HEK293 (cell line): ENCODE data around the gene NDUFS7.

ENCODE experiments used
- MZF1 ChIP-seq: fragments of 450-650 bp; formaldehyde crosslinking; IDR thresholded peaks from 2 replicates; pipeline ENCODE4 v1.5.1; 2017; ENCODE audit warnings: missing biosample characterization, missing genetic modification characterization, borderline replicate concordance
- OVOL3 ChIP-seq: fragments of 450-650 bp; formaldehyde crosslinking; IDR thresholded peaks from 2 replicates; pipeline ENCODE4 v1.5.1; 2016; ENCODE audit warnings: missing biosample characterization, missing genetic modification characterization
- PRDM1 ChIP-seq: fragments of 450-650 bp; formaldehyde crosslinking; IDR thresholded peaks from 2 replicates; pipeline ENCODE4; 2016; ENCODE audit warnings: missing biosample characterization, missing genetic modification characterization
- SP3 ChIP-seq: fragments of 450-650 bp; formaldehyde crosslinking; IDR thresholded peaks from 2 replicates; pipeline ENCODE4 v1.5.1; 2016; ENCODE audit warnings: missing biosample characterization, missing genetic modification characterization
- ZEB2 ChIP-seq: fragments of 450-650 bp; formaldehyde crosslinking; IDR thresholded peaks from 2 replicates; pipeline ENCODE4 v1.5.1; 2016; ENCODE audit warnings: missing biosample characterization, missing genetic modification characterization
- ZNF138 ChIP-seq: fragments of 450-650 bp; formaldehyde crosslinking; IDR thresholded peaks from 2 replicates; pipeline ENCODE4 v1.5.1; 2016; ENCODE audit warnings: missing biosample characterization, missing genetic modification characterization, borderline replicate concordance
- ZNF146 ChIP-seq: fragments of 450-650 bp; formaldehyde crosslinking; IDR thresholded peaks from 2 replicates; pipeline ENCODE4 v1.5.1; 2016; ENCODE audit warnings: missing biosample characterization, missing genetic modification characterization
- ZNF169 ChIP-seq: fragments of 450-650 bp; formaldehyde crosslinking; IDR thresholded peaks from 2 replicates; pipeline ENCODE4 v1.5.1; 2016; ENCODE audit warnings: missing biosample characterization, missing genetic modification characterization
- ZNF354C ChIP-seq: fragments of 450-650 bp; formaldehyde crosslinking; IDR thresholded peaks from 2 replicates; pipeline ENCODE4 v1.5.1; 2016; ENCODE audit warnings: missing biosample characterization, missing genetic modification characterization, low read depth, borderline replicate concordance
- ZNF416 ChIP-seq: fragments of 450-650 bp; formaldehyde crosslinking; IDR thresholded peaks from 2 replicates; pipeline ENCODE4 v1.5.1; 2016; ENCODE audit warnings: missing biosample characterization, missing genetic modification characterization
- ZNF423 ChIP-seq: fragments of 450-650 bp; formaldehyde crosslinking; IDR thresholded peaks from 2 replicates; pipeline ENCODE4 v1.5.1; 2016; ENCODE audit warnings: missing biosample characterization, missing genetic modification characterization
- ZNF48 ChIP-seq: fragments of 450-650 bp; formaldehyde crosslinking; IDR thresholded peaks from 2 replicates; pipeline ENCODE4 v1.5.1; 2016; ENCODE audit warnings: missing biosample characterization, missing genetic modification characterization
- ZNF585B ChIP-seq: fragments of 450-650 bp; formaldehyde crosslinking; IDR thresholded peaks from 2 replicates; pipeline ENCODE4 v1.5.1; 2016; ENCODE audit warnings: missing biosample characterization, missing genetic modification characterization
- ZNF600 ChIP-seq: fragments of 450-650 bp; formaldehyde crosslinking; IDR thresholded peaks from 2 replicates; pipeline ENCODE4 v1.5.1; 2016; ENCODE audit warnings: missing biosample characterization, missing genetic modification characterization
- ZNF645 ChIP-seq: fragments of 450-650 bp; formaldehyde crosslinking; IDR thresholded peaks from 2 replicates; pipeline ENCODE4; 2016; ENCODE audit warnings: missing biosample characterization, missing genetic modification characterization
- ZNF707 ChIP-seq: fragments of 450-650 bp; formaldehyde crosslinking; IDR thresholded peaks from 2 replicates; pipeline ENCODE4 v1.5.1; 2016; ENCODE audit warnings: missing biosample characterization, missing genetic modification characterization
- ZNF830 ChIP-seq: fragments of 450-650 bp; IDR thresholded peaks from 2 replicates; pipeline ENCODE4 v1.5.0; 2018; ENCODE audit warnings: missing biosample characterization, missing genetic modification characterization, low read depth, mild to moderate bottlenecking, moderate library complexity
- ZSCAN23 ChIP-seq: fragments of 450-650 bp; formaldehyde crosslinking; IDR thresholded peaks from 2 replicates; pipeline ENCODE4 v1.5.1; 2016; ENCODE audit warnings: missing biosample characterization, missing genetic modification characterization
- TF ChIP-seq, protein P1 (sequence below): fragments of 450-650 bp; formaldehyde crosslinking; IDR thresholded peaks from 2 replicates; pipeline ENCODE4 v1.5.1; 2016; ENCODE audit warnings: missing biosample characterization, missing genetic modification characterization
- TF ChIP-seq, protein P2 (sequence below): fragments of 450-650 bp; formaldehyde crosslinking; IDR thresholded peaks from 2 replicates; pipeline ENCODE4 v1.5.1; 2016; ENCODE audit warnings: missing biosample characterization, missing genetic modification characterization, borderline replicate concordance
- TF ChIP-seq, protein P3 (sequence below): fragments of 450-650 bp; formaldehyde crosslinking; conservative IDR thresholded peaks from 2 replicates; pipeline ENCODE4 v1.5.1; 2016; ENCODE audit warnings: low read depth, missing biosample characterization, missing genetic modification characterization
- TF ChIP-seq, protein P4 (sequence below): fragments of 450-650 bp; formaldehyde crosslinking; IDR thresholded peaks from 2 replicates; pipeline ENCODE4 v1.5.1; 2017; ENCODE audit warnings: missing biosample characterization, missing genetic modification characterization

NDUFS7 gene

GRCh38 chr19:1383312-1384084 is at the start of gene NDUFS7 (continued):
- TF ChIP-seq, protein P1, sequence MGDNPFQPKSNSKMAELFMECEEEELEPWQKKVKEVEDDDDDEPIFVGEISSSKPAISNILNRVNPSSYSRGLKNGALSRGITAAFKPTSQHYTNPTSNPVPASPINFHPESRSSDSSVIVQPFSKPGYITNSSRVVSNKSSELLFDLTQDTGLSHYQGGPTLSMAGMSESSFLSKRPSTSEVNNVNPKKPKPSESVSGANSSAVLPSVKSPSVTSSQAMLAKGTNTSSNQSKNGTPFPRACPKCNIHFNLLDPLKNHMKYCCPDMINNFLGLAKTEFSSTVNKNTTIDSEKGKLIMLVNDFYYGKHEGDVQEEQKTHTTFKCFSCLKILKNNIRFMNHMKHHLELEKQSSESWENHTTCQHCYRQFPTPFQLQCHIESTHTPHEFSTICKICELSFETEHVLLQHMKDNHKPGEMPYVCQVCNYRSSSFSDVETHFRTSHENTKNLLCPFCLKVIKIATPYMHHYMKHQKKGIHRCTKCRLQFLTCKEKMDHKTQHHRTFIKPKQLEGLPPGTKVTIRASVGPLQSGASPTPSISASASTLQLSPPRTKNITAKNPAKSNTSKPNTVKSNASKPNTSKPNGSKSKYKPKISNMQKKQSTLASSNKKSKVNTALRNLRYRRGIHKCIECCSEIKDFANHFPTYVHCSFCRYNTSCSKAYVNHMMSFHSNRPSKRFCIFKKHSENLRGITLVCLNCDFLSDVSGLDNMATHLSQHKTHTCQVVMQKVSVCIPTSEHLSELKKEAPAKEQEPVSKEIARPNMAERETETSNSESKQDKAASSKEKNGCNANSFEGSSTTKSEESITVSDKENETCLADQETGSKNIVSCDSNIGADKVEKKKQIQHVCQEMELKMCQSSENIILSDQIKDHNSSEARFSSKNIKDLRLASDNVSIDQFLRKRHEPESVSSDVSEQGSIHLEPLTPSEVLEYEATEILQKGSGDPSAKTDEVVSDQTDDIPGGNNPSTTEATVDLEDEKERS (tag by site-specific recombination): peak; percentile 94
- TF ChIP-seq MZF1 (tag by site-specific recombination): peak; percentile 71; the same call in 1 of the 2 replicates
- no peak for TF ChIP-seq ZNF138 (tag by site-specific recombination)
- no peak; the same call in 1 of the 2 replicates for TF ChIP-seq ZNF830
- no peak for TF ChIP-seq ZNF416
- peak; percentile 99 for TF ChIP-seq ZSCAN23
- peak; percentile 42; the same call in 1 of the 2 replicates for TF ChIP-seq PRDM1 (tag by site-specific recombination)
- no peak; the same call in 1 of the 2 replicates for TF ChIP-seq ZNF423 (tag by site-specific recombination)
- peak; percentile 96 for TF ChIP-seq OVOL3
- TF ChIP-seq ZNF707 (tag by site-specific recombination): peak; percentile 56; the same call in 1 of the 2 replicates
- TF ChIP-seq ZNF354C: 0 out of 2 replicates have a peak, but pooled peaks have one; percentile 74
- TF ChIP-seq, protein P2, sequence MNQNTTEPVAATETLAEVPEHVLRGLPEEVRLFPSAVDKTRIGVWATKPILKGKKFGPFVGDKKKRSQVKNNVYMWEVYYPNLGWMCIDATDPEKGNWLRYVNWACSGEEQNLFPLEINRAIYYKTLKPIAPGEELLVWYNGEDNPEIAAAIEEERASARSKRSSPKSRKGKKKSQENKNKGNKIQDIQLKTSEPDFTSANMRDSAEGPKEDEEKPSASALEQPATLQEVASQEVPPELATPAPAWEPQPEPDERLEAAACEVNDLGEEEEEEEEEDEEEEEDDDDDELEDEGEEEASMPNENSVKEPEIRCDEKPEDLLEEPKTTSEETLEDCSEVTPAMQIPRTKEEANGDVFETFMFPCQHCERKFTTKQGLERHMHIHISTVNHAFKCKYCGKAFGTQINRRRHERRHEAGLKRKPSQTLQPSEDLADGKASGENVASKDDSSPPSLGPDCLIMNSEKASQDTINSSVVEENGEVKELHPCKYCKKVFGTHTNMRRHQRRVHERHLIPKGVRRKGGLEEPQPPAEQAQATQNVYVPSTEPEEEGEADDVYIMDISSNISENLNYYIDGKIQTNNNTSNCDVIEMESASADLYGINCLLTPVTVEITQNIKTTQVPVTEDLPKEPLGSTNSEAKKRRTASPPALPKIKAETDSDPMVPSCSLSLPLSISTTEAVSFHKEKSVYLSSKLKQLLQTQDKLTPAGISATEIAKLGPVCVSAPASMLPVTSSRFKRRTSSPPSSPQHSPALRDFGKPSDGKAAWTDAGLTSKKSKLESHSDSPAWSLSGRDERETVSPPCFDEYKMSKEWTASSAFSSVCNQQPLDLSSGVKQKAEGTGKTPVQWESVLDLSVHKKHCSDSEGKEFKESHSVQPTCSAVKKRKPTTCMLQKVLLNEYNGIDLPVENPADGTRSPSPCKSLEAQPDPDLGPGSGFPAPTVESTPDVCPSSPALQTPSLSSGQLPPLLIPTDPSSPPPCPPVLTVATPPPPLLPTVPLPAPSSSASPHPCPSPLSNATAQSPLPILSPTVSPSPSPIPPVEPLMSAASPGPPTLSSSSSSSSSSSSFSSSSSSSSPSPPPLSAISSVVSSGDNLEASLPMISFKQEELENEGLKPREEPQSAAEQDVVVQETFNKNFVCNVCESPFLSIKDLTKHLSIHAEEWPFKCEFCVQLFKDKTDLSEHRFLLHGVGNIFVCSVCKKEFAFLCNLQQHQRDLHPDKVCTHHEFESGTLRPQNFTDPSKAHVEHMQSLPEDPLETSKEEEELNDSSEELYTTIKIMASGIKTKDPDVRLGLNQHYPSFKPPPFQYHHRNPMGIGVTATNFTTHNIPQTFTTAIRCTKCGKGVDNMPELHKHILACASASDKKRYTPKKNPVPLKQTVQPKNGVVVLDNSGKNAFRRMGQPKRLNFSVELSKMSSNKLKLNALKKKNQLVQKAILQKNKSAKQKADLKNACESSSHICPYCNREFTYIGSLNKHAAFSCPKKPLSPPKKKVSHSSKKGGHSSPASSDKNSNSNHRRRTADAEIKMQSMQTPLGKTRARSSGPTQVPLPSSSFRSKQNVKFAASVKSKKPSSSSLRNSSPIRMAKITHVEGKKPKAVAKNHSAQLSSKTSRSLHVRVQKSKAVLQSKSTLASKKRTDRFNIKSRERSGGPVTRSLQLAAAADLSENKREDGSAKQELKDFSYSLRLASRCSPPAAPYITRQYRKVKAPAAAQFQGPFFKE (tag by site-specific recombination): peak; percentile 99
- TF ChIP-seq ZNF146 (tag by site-specific recombination): peak; percentile 92
- peak; percentile 15; the same call in 1 of the 2 replicates for TF ChIP-seq ZNF600
- no peak for TF ChIP-seq ZNF48 (tag by site-specific recombination)
- TF ChIP-seq, protein P3, sequence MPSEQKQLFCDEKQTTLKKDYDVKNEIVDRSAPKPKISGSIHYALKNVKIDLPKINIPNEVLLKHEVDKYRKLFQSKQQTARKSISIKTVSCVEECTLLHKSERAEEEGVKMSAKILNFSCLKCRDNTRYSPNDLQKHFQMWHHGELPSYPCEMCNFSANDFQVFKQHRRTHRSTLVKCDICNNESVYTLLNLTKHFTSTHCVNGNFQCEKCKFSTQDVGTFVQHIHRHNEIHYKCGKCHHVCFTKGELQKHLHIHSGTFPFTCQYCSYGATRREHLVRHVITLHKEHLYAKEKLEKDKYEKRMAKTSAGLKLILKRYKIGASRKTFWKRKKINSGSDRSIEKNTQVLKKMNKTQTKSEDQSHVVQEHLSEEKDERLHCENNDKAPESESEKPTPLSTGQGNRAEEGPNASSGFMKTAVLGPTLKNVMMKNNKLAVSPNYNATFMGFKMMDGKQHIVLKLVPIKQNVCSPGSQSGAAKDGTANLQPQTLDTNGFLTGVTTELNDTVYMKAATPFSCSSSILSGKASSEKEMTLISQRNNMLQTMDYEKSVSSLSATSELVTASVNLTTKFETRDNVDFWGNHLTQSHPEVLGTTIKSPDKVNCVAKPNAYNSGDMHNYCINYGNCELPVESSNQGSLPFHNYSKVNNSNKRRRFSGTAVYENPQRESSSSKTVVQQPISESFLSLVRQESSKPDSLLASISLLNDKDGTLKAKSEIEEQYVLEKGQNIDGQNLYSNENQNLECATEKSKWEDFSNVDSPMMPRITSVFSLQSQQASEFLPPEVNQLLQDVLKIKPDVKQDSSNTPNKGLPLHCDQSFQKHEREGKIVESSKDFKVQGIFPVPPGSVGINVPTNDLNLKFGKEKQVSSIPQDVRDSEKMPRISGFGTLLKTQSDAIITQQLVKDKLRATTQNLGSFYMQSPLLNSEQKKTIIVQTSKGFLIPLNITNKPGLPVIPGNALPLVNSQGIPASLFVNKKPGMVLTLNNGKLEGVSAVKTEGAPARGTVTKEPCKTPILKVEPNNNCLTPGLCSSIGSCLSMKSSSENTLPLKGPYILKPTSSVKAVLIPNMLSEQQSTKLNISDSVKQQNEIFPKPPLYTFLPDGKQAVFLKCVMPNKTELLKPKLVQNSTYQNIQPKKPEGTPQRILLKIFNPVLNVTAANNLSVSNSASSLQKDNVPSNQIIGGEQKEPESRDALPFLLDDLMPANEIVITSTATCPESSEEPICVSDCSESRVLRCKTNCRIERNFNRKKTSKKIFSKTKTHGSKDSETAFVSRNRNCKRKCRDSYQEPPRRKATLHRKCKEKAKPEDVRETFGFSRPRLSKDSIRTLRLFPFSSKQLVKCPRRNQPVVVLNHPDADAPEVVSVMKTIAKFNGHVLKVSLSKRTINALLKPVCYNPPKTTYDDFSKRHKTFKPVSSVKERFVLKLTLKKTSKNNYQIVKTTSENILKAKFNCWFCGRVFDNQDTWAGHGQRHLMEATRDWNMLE: peak; percentile 73
- TF ChIP-seq ZNF645 (tag by site-specific recombination): peak; percentile 97
- TF ChIP-seq SP3 (tag by site-specific recombination): peak; percentile 90
- TF ChIP-seq ZNF585B (tag by site-specific recombination): no peak
- peak; percentile 100 for TF ChIP-seq ZEB2 (tag by site-specific recombination)
- TF ChIP-seq, protein P4, sequence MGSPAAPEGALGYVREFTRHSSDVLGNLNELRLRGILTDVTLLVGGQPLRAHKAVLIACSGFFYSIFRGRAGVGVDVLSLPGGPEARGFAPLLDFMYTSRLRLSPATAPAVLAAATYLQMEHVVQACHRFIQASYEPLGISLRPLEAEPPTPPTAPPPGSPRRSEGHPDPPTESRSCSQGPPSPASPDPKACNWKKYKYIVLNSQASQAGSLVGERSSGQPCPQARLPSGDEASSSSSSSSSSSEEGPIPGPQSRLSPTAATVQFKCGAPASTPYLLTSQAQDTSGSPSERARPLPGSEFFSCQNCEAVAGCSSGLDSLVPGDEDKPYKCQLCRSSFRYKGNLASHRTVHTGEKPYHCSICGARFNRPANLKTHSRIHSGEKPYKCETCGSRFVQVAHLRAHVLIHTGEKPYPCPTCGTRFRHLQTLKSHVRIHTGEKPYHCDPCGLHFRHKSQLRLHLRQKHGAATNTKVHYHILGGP (tag by site-specific recombination): peak; percentile 65; the same call in 1 of the 2 replicates
- no peak; the same call in none of the 2 replicates for TF ChIP-seq ZNF169 (tag by site-specific recombination)
